CD4-positive, alpha-beta T cell treated with Interleukin-1 beta for 1 hour (primary cell): ENCODE measurements around the gene CYP8B1.
A peak's percentile ranks its signal among the peaks of the same experiment; 100 is the strongest.

Experiments
- DNase-seq, 2 donors: peaks; one replicate each; pipeline ENCODE4 v3.0.0-alpha.2; 2020 to 2022

The CYP8B1 gene

GRCh38 chr3:42851228-42851834 lies 24.3 kb downstream of the CYP8B1 start:
- DNase-seq: no peak

- no peak for DNase-seq
Measured at GRCh38 chr3:42850263-42850662, 25.4 kb downstream of the CYP8B1 start.

GRCh38 chr3:42849017-42849416 lies 26.7 kb downstream of the CYP8B1 start:
- DNase-seq: no peak

- peak in 1 of 2 donors; percentile 11 for DNase-seq
Measured at GRCh38 chr3:42847731-42848130, 27.9 kb downstream of the CYP8B1 start.

GRCh38 chr3:42846685-42847522 lies 28.8 kb downstream of the CYP8B1 start:
- peak in 1 of 2 donors; percentile 65 for DNase-seq

GRCh38 chr3:42844815-42845214 lies 30.9 kb downstream of the CYP8B1 start:
- DNase-seq: no peak

- DNase-seq: no peak
Measured at GRCh38 chr3:42844412-42844713, 31.3 kb downstream of the CYP8B1 start.

- no peak for DNase-seq
Measured at GRCh38 chr3:42843713-42844411, 31.8 kb downstream of the CYP8B1 start.

- DNase-seq: no peak
Measured at GRCh38 chr3:42841332-42841731, 34.3 kb downstream of the CYP8B1 start.

- DNase-seq: peak; percentile 20 to 57
Measured at GRCh38 chr3:42839616-42840015, 36.1 kb downstream of the CYP8B1 start.

GRCh38 chr3:42838571-42838970 lies 37.1 kb downstream of the CYP8B1 start:
- DNase-seq: no peak

GRCh38 chr3:42836150-42837123 lies 39.2 kb downstream of the CYP8B1 start:
- no peak for DNase-seq

GRCh38 chr3:42831321-42831713 lies 44.4 kb downstream of the CYP8B1 start:
- DNase-seq: peak; percentile 74 to 76

GRCh38 chr3:42830437-42831320 lies 45.0 kb downstream of the CYP8B1 start:
- DNase-seq: no peak

GRCh38 chr3:42829628-42830436 lies 45.8 kb downstream of the CYP8B1 start:
- DNase-seq: no peak

GRCh38 chr3:42829083-42829627 lies 46.5 kb downstream of the CYP8B1 start:
- no peak for DNase-seq

GRCh38 chr3:42827654-42828053 lies 48.0 kb downstream of the CYP8B1 start:
- no peak for DNase-seq

GRCh38 chr3:42827023-42827422 lies 48.7 kb downstream of the CYP8B1 start:
- DNase-seq: no peak

- no peak for DNase-seq
Measured at GRCh38 chr3:42826141-42826540, 49.5 kb downstream of the CYP8B1 start.

GRCh38 chr3:42823351-42823750 lies 52.3 kb downstream of the CYP8B1 start:
- no peak for DNase-seq

- DNase-seq: no peak
Measured at GRCh38 chr3:42822828-42823227, 52.9 kb downstream of the CYP8B1 start.
